Stimulated activated CD8-positive, alpha-beta memory T cell treated with anti-CD3 and anti-CD28 coated beads, Interleukin-4, amount 100 ng/mL, for 24 hours (primary cell): Measurements from ENCODE around the gene HOXA5.

ENCODE experiments used
- DNase-seq: peaks from one replicate; pipeline ENCODE4 v3.0.0-alpha.2; 2020; ENCODE audit warnings: low read depth

Gene HOXA5

GRCh38 chr7:27170426-27171324 is 27.2 kb upstream of the HOXA5 start:
- DNase-seq = no peak

- no peak for DNase-seq
Observed at GRCh38 chr7:27169658-27170425, 26.4 kb upstream of the HOXA5 start.

DNA sequence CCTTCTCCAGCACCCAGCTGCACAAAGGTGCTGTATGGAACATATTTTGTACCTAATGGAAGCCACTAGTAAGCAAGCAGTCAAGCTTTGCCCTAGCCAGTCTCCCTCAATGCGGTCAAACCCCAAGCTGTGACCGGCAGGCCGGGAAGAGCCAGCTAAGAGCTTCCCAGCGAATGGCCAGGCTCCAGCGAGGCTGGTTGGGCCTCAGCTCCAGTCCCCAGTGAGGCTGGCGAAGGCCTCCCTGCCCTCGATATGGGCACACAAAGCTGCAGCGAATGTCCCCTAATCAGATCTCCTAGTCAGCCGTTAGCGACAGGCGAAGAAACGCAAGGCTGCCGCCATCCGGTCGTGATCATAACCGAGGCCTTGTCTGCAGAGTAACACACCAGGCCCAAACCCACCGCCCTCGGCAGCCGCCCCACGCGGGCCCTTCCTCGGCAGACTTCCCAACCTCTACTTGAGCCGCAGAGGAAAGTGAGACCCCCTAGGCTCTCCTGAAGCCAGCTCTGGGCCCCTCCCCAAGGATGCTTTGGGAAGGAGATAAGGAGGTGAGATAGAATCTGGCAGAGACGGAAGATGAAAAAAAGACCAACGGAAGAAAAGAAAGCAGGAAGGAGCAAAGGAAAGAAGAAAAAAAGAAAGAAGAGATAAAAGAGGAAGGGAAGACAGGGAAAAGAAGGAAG is 24.9 kb upstream of the HOXA5 start:
- DNase-seq = no peak

- DNase-seq = no peak
Observed at GRCh38 chr7:27167916-27168264, 24.4 kb upstream of the HOXA5 start.

DNA sequence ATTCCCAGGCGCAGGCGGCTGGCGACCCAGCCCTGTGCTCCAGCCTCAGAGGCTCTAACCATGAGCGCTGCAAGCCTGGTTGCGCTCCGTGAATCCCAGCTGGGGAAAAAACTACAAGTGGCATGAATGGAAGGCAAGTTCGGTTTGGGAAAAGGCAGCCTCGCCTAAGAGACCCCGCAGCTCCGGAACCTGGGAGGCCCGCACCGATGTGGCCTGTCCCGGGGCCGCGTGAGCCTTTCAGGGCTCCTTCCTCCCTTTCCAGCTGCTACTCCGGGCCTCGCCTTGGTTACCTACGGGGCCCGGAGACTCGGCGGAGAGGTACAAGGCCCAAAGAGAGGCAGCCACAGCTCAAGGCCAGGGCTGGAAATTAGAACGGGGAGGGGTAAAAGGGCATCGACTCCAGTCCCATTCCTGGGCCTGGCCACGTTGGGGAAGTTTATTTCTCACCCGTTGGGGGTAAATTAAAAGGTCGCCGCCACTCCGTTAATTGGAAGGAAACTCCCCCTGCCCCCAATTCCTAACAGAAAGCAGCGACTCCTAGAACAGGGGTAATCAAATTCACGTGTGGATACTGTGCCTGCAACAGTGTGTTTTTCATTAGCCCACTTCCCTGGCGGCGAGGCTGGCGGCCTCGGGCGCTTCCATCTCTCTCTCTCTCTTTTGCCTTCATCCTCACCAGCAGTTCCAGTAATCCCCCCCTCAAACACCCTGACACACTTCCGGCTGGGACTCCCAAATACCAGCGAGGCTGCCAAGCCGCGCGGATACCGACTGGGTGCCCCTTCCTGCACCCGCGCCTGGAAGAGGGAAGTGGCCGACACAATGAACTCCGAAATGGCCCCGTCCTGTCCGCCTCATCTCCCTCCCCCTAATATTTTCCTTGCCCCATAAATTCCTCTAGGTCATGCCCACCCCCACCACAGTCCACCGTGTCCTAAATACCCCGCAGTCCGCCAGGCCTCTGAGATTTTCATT is 23.3 kb upstream of the HOXA5 start:
- DNase-seq = no peak

- DNase-seq = no peak
Observed at GRCh38 chr7:27165996-27166530, 22.6 kb upstream of the HOXA5 start.

- DNase-seq = no peak
Observed at GRCh38 chr7:27165089-27165995, 21.9 kb upstream of the HOXA5 start, which contains the start of gene HOXA9. Gene HOXA9, minus strand, starts transcription at chr7:27165537. Its CDS starts 80 bp downstream, at chr7:27165457.

- no peak for DNase-seq
Observed at GRCh38 chr7:27164367-27165088, 21.0 kb upstream of the HOXA5 start.

DNA sequence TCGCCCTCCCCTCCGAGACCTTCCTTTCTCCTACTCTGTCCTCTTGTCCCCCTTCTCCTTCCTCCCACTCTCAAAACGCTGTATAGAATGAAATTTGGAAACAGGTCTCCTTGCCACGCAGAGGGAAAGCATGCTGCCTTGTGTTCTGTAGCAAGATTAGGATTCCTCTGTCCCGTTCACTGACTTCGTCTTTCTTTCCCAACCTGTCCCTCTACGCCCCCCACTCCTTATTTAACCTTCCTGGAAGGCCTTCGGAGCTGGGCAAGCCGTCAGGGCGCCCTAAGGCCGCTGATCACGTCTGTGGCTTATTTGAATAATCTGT is 20.5 kb upstream of the HOXA5 start:
- no peak for DNase-seq

GRCh38 chr7:27163288-27164044 is 20.0 kb upstream of the HOXA5 start:
- no peak for DNase-seq

GRCh38 chr7:27162561-27163287 is 19.2 kb upstream of the HOXA5 start:
- DNase-seq = no peak

DNA sequence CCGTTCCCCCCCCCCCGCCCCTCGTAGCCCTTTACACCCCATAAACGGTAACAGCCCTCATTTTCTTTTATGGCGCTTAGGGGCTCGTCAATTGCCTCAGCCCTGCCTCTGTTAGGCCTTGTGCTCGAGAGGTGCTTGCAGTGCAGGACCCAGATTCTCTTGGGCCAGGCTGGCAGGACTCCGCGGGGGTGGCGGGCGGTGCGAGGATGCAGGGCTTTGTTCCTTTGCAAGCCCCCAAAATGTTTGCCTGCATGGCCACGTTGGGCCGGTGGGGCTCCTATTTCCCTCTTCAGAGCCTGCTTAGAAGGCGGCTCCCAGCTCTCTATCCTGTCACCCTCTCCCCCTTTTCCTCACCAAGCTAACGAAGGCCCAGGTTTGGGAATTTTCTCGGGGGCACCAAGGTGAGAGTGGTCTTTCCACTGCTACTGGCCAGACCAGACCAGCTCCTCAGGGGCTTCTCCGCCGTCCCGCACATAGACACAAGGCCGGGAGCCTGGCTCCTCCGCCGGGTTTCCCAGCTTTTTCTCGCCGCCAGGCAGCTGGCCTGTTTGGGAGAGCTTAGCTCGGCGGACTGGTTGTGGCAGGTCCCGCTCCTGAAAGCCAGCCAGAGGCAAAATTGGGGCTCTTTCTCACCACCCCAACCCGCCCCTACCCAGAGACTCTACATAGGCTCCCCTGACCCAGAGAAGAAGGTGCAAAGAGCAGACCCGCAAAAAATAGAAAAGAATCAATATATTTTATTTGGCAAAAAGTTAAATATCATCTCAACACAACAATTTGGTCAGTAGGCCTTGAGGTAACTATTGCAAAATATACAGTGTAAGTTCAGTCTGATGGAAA is 18.5 kb upstream of the HOXA5 start:
- no peak for DNase-seq

DNA sequence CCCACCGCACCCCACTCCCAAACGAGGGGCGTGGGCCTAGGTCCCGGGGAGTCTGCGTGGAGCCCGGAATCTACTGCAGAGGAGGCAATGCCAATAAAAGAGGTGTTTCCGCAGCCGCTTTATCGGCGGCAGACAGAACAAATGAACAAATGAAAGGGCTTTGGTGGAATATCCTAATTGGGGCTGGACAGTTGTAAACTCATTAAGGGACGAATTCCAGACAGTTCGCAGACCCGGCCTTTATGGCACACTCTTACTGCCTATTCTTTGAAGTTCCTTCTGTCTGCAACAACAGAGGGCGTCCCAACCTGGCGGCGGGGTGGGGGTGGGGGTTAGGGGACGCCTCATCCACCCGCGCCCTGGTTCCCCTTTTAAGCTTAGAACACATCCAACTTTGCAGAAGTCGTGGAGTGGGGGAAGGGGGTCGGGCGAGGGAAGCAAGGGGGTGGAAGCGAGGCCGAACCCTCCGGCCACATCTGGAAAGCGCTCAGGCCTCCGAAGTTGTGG is 17.8 kb upstream of the HOXA5 start:
- no peak for DNase-seq

DNA sequence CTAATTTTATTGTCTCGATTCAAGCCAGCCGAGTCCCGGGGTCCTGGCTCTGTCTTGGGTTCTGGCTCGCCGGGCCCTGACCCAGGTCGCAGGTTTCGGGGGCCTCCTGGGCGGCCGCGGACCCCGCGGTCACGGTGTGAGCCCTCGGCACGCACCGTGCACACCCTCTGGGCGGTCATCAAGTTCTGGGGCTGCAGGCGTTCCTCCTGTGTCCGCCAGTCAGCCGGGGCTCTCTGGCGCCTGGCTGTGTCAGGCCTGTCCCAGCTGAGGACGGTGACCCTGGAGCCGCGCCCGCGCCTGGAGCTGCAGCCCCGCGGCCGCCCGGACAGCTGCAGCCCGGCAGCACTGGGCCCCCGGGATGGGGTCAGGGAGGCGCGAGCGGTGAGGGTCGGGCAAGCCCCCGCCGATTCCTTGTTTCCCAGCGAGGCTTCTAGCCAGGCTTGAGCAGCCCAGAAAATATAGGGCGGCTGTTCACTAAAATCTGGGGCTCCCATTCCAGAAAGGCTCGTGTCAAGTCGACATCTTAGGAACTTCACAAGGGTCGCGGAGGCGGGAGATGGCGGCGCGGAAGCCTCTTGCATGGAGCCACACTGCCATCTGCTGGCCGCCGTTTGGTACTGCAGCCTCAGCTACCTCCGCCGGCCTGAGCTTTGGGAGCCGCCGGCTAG is 17.2 kb upstream of the HOXA5 start:
- peak; percentile 77 for DNase-seq

DNA sequence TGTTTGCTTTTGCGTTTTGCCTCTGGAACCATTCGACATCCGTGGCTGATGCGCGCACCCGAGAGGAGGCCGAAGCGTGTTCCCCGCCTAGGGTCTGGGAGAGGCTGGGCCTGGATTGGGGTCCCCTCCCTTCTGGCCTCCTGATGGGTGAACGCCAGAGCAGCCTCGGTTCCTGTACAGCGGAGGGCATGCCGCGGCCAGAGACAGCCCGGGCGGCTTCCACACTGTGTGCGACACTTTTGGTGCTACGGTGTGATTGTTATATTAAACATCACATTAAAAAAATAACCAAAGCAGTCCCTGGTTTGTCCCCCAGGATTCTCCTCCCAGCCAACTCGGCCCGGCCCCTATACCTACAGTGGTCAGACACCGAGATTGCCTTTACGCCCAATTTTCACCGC is 16.7 kb upstream of the HOXA5 start:
- no peak for DNase-seq
